Large intestine (tissue), 3 donors: ENCODE results near the gene DOCK2. TPM values are rescaled to one million over a fixed set of nuclear protein-coding genes. Genes with fewer than 3 reads are reported as not detected.
"Not testable (repeated sequence)": the region's sequence is repeated elsewhere in the genome, so short reads cannot be mapped to it uniquely, and the experiment has no call there.

Experiments used
- DNase-seq, 2 donors: peaks; one replicate each; pipeline versions ENCODE4 v3.0.0 to v3.0.0-alpha.2; 2013
- H3K27ac ChIP-seq: one replicate; pipeline ENCODE4 v1.5.1; 2013; ENCODE audit warnings: low read length
- H3K27me3 ChIP-seq: 2 replicates; pipeline ENCODE4 v1.6.1; 2013; ENCODE audit warnings: low read length; ENCODE audit not compliant: control insufficient read depth, insufficient read depth
- H3K36me3 ChIP-seq: 2 replicates; pipeline ENCODE4 v1.6.1; 2013; ENCODE audit warnings: low read length; ENCODE audit not compliant: control insufficient read depth, insufficient read depth
- H3K4me1 ChIP-seq: one replicate; pipeline ENCODE4 v1.6.1; 2013; ENCODE audit warnings: low read length; ENCODE audit not compliant: control insufficient read depth, insufficient read depth
- H3K4me3 ChIP-seq: one replicate; pipeline ENCODE4 v1.5.1; 2013; ENCODE audit warnings: low read length
- H3K9me3 ChIP-seq: one replicate; pipeline ENCODE4 v1.6.1; 2013; ENCODE audit warnings: mild to moderate bottlenecking, low read depth, low read length, moderate library complexity; ENCODE audit not compliant: control insufficient read depth
- WGBS: methylation state at CpG from one replicate; pipeline ENCODE4 v1.1.5; 2013; ENCODE audit warnings: low lambda C conversion rate; ENCODE audit not compliant: insufficient coverage; 5-methylcytosine and 5-hydroxymethylcytosine counted together
- polyA plus RNA-seq: library from polyadenylated mRNA; unstranded; fragments of 120-200 nt; gene quantifications from one replicate; pipeline ENCODE4 v1.2.1, GENCODE V29; 2013

Gene DOCK2
- polyA plus RNA-seq, 1 donor = 6.2 TPM

- Histone ChIP-seq H3K27me3 (peaks cover 2% of the 10 kb centered on the region), H3K9me3 (no peaks in the 10 kb centered on the region), H3K27ac (no peak overlapping the region), H3K36me3 (no peaks in the 10 kb centered on the region), H3K4me3 (no peak overlapping the region), H3K4me1 (no peaks in the 10 kb centered on the region)
- no peak for DNase-seq
- 100% methylated on average over 1 of the region's 6 CpGs for WGBS
Measured at GRCh38 chr5:169801324-169801777, 164.3 kb downstream of the DOCK2 start.

- peaks cover 1% of the 10 kb centered on the region for H3K27me3 ChIP-seq
- no peak overlapping the region for H3K27ac ChIP-seq
- no peaks in the 10 kb centered on the region for H3K4me1 ChIP-seq
- WGBS = no CpG with 5 or more reads among the region's 2 CpGs
- no peak for DNase-seq
- H3K36me3 ChIP-seq = no peaks in the 10 kb centered on the region
- H3K9me3 ChIP-seq = no peaks in the 10 kb centered on the region
- no peak overlapping the region for H3K4me3 ChIP-seq
Measured at GRCh38 chr5:169801781-169802180, 164.7 kb downstream of the DOCK2 start.

GRCh38 chr5:169803077-169803981 is 166.3 kb downstream of the DOCK2 start:
- Histone ChIP-seq H3K4me3 (no peak overlapping the region), H3K27ac (no peak overlapping the region), H3K36me3 (no peaks in the 10 kb centered on the region), H3K9me3 (no peaks in the 10 kb centered on the region), H3K27me3 (no peaks in the 10 kb centered on the region), H3K4me1 (no peaks in the 10 kb centered on the region)
- DNase-seq = peak in 1 of 2 donors; percentile 9
- WGBS = no CpG with 5 or more reads among the region's 10 CpGs

GRCh38 chr5:169804861-169805260 is 167.8 kb downstream of the DOCK2 start:
- DNase-seq = no peak
- H3K4me3 ChIP-seq = no peak overlapping the region
- H3K27me3 ChIP-seq = no peaks in the 10 kb centered on the region
- H3K4me1 ChIP-seq = no peaks in the 10 kb centered on the region
- no peak overlapping the region for H3K27ac ChIP-seq
- whole genome bisulfite sequencing = no CpG with 5 or more reads among the region's 1 CpG
- no peaks in the 10 kb centered on the region for H3K36me3 ChIP-seq
- no peaks in the 10 kb centered on the region for H3K9me3 ChIP-seq

GRCh38 chr5:169805527-169805934 is 168.5 kb downstream of the DOCK2 start:
- Histone ChIP-seq H3K4me3 (no peak overlapping the region), H3K27me3 (no peaks in the 10 kb centered on the region), H3K36me3 (no peaks in the 10 kb centered on the region), H3K9me3 (no peaks in the 10 kb centered on the region), H3K4me1 (no peaks in the 10 kb centered on the region), H3K27ac (no peak overlapping the region)
- no peak for DNase-seq
- WGBS = no CpG with 5 or more reads among the region's 5 CpGs

GRCh38 chr5:169805937-169806700 is 169.0 kb downstream of the DOCK2 start:
- 94% methylated on average over 2 of the region's 6 CpGs for WGBS
- H3K9me3 ChIP-seq = no peaks in the 10 kb centered on the region

GRCh38 chr5:169808118-169808581 is 171.1 kb downstream of the DOCK2 start:
- H3K27me3 ChIP-seq = peaks cover 2% of the 10 kb centered on the region
- no peaks in the 10 kb centered on the region for H3K4me1 ChIP-seq
- no peaks in the 10 kb centered on the region for H3K9me3 ChIP-seq
- no CpG with 5 or more reads among the region's 2 CpGs for WGBS
- no peak overlapping the region for H3K4me3 ChIP-seq
- no peak for DNase-seq
- H3K27ac ChIP-seq = no peak overlapping the region
- no peaks in the 10 kb centered on the region for H3K36me3 ChIP-seq

More at GRCh38 chr5:169805937-169806700, 169.0 kb downstream of the DOCK2 start:
- peaks cover 2% of the 10 kb centered on the region for H3K27me3 ChIP-seq
- no peaks in the 10 kb centered on the region for H3K36me3 ChIP-seq
- H3K4me1 ChIP-seq = no peaks in the 10 kb centered on the region
- no peak overlapping the region for H3K27ac ChIP-seq
- no peak overlapping the region for H3K4me3 ChIP-seq
- DNase-seq = no peak

GRCh38 chr5:169808880-169809279 is 171.8 kb downstream of the DOCK2 start:
- H3K4me3 ChIP-seq, H3K36me3 ChIP-seq, H3K27ac ChIP-seq, DNase-seq, H3K9me3 ChIP-seq, H3K4me1 ChIP-seq, H3K27me3 ChIP-seq: not testable (repeated sequence)
- no CpG with 5 or more reads among the region's 3 CpGs for WGBS

- no peaks in the 10 kb centered on the region for H3K4me1 ChIP-seq
- H3K9me3 ChIP-seq = no peaks in the 10 kb centered on the region
- no peaks in the 10 kb centered on the region for H3K36me3 ChIP-seq
- H3K4me3 ChIP-seq = no peak overlapping the region
- WGBS = no CpG with 5 or more reads among the region's 5 CpGs
- peaks cover 2% of the 10 kb centered on the region for H3K27me3 ChIP-seq
- no peak for DNase-seq
- no peak overlapping the region for H3K27ac ChIP-seq
Measured at GRCh38 chr5:169809281-169809680, 172.2 kb downstream of the DOCK2 start.

- no peaks in the 10 kb centered on the region for H3K9me3 ChIP-seq
- peaks cover 2% of the 10 kb centered on the region for H3K27me3 ChIP-seq
- no peaks in the 10 kb centered on the region for H3K4me1 ChIP-seq
- no peak overlapping the region for H3K27ac ChIP-seq
- DNase-seq = no peak
- H3K36me3 ChIP-seq = no peaks in the 10 kb centered on the region
- 80% methylated on average over 1 of the region's 5 CpGs for WGBS
- no peak overlapping the region for H3K4me3 ChIP-seq
Measured at GRCh38 chr5:169810524-169810923, 173.4 kb downstream of the DOCK2 start.
